KMS-11 (cell line): ENCODE results near the gene TECR.

Experiments used
- H2AFZ ChIP-seq: fragments of 200-600 bp; sonication (generic); 2 replicates; pipeline ENCODE4 v1.6.1; 2016; ENCODE audit warnings: antibody characterized with exemption, mixed run types, low read depth
- H3K27ac ChIP-seq: fragments of 200-600 bp; sonication (generic); 2 replicates; pipeline ENCODE4 v1.6.1; 2016; ENCODE audit warnings: mild to moderate bottlenecking, mixed run types
- H3K27me3 ChIP-seq: fragments of 200-600 bp; sonication (generic); 2 replicates; pipeline ENCODE4 v1.6.1; 2017; ENCODE audit warnings: mild to moderate bottlenecking, low read depth, mixed run types, moderate library complexity; ENCODE audit not compliant: insufficient read depth
- H3K36me3 ChIP-seq: fragments of 200-600 bp; sonication (generic); 2 replicates; pipeline ENCODE4 v1.6.1; 2017; ENCODE audit warnings: mild to moderate bottlenecking, mixed run types; ENCODE audit not compliant: insufficient read depth
- H3K4me1 ChIP-seq: fragments of 200-600 bp; sonication (generic); 2 replicates; pipeline ENCODE4 v1.6.1; 2016; ENCODE audit warnings: mild to moderate bottlenecking, low read depth, mixed run types; ENCODE audit not compliant: poor library complexity, severe bottlenecking
- H3K4me2 ChIP-seq: fragments of 200-600 bp; sonication (generic); 2 replicates; pipeline ENCODE4 v1.7.0; 2016; ENCODE audit warnings: mild to moderate bottlenecking, mixed run types
- H3K4me3 ChIP-seq: fragments of 200-600 bp; sonication (generic); IDR thresholded peaks from 2 replicates; pipeline ENCODE4 v1.6.1; 2017; ENCODE audit warnings: low read depth, low read length, mixed read lengths; ENCODE audit not compliant: insufficient read depth
- H3K79me2 ChIP-seq: fragments of 200-600 bp; sonication (generic); 2 replicates; pipeline ENCODE4 v1.6.1; 2016; ENCODE audit warnings: low read depth, mixed run types; ENCODE audit not compliant: insufficient read depth
- H3K9ac ChIP-seq: fragments of 200-600 bp; sonication (generic); 2 replicates; pipeline ENCODE4 v1.6.1; 2016; ENCODE audit warnings: mild to moderate bottlenecking, mixed run types
- H4K20me1 ChIP-seq: fragments of 200-600 bp; sonication (generic); 2 replicates; pipeline ENCODE4 v1.6.1; 2016; ENCODE audit warnings: mild to moderate bottlenecking, mixed run types; ENCODE audit not compliant: insufficient read depth
- TF ChIP-seq, protein P1 (sequence below): fragments of 200-600 bp; sonication (generic); conservative IDR thresholded peaks from 2 replicates; pipeline ENCODE4 v1.6.1; 2017; ENCODE audit warnings: low read depth, mild to moderate bottlenecking, antibody characterized with exemption, low read length, moderate library complexity, mixed read lengths

TECR gene

DNA sequence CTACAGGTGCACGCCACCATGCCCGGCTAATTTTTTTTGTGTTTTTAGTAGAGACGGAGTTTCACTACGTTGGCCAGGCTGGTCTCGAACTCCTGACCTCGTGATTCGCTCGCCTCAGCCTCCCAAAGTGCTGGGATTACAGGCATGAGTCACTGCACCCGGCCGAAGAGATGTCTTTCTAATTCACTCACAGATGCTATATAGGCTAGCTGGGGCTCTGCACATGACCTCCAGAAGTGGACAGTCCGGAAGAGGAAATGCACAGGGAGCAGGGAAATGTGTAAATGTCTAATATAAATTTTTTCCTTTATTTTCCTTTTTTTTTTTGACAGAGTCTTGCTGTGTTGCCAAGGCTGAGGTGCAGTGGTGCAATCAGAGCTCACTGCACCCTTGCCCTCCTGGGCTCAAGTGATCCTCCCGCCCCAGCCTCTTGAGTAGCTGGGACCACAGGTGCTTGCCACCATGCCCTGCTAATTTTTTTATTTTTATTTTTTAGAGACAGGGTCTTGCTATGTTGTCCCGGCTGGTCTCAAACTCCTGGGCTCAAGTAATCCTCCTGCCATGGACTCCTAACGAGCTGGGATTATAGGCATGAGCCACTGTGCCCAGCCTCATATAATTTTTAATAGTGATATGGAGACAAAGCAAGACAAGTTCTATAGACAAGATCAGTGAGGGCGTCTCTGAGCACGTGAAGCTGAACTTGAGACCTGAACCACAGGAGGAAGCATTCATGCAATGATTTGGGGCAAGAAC lies 41.8 kb upstream of the TECR start:
- Histone ChIP-seq H3K79me2 (no peaks in the 10 kb centered on the region), H4K20me1 (no peaks in the 10 kb centered on the region)

DNA sequence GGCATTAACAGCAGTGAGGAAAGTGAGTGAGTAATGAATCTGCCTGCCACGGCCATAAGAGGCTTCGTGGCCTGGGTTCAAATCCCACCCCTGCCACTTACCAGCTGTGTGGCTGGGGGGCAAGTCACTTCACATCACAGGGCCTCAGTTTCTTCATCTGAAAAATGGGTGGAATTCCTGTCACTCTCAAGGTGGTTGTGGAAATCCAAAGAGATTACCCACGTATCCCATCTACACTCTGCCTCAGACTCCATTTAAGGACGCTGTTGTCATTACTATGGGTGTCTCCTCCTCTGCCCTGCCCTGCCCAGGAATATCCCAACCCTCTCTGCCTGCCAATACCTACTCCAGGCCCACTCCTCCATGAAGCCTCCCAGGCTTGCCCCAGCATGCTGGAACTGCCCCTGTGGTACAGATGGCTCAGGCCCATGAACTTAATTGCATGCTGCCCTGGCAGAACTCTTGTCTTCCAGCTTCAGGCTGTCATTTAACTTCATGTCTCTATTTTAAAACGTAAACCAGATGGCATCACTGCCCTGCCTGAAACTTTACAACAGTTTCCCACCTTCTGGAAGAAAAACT lies 36.5 kb upstream of the TECR start:
- Histone ChIP-seq H3K4me3 (no peak overlapping the region), H3K36me3 (no peaks in the 10 kb centered on the region), H3K4me1 (peaks cover 6% of the 10 kb centered on the region), H3K4me2 (no peak overlapping the region), H3K27ac (no peak overlapping the region), H3K9ac (no peak overlapping the region), H3K79me2 (no peaks in the 10 kb centered on the region), H2AFZ (no peak overlapping the region), H4K20me1 (no peaks in the 10 kb centered on the region), H3K27me3 (no peaks in the 10 kb centered on the region)
- TF ChIP-seq, protein P1, sequence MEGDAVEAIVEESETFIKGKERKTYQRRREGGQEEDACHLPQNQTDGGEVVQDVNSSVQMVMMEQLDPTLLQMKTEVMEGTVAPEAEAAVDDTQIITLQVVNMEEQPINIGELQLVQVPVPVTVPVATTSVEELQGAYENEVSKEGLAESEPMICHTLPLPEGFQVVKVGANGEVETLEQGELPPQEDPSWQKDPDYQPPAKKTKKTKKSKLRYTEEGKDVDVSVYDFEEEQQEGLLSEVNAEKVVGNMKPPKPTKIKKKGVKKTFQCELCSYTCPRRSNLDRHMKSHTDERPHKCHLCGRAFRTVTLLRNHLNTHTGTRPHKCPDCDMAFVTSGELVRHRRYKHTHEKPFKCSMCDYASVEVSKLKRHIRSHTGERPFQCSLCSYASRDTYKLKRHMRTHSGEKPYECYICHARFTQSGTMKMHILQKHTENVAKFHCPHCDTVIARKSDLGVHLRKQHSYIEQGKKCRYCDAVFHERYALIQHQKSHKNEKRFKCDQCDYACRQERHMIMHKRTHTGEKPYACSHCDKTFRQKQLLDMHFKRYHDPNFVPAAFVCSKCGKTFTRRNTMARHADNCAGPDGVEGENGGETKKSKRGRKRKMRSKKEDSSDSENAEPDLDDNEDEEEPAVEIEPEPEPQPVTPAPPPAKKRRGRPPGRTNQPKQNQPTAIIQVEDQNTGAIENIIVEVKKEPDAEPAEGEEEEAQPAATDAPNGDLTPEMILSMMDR: no peak

More for the DNA sequence above, 41.8 kb upstream of the TECR start:
- Histone ChIP-seq H3K9ac (no peak overlapping the region), H3K4me1 (no peaks in the 10 kb centered on the region), H3K4me3 (no peak overlapping the region), H2AFZ (no peak overlapping the region), H3K27me3 (no peaks in the 10 kb centered on the region), H3K4me2 (no peak overlapping the region), H3K27ac (no peak overlapping the region), H3K36me3 (no peaks in the 10 kb centered on the region)
- TF ChIP-seq, protein P1: no peak

DNA sequence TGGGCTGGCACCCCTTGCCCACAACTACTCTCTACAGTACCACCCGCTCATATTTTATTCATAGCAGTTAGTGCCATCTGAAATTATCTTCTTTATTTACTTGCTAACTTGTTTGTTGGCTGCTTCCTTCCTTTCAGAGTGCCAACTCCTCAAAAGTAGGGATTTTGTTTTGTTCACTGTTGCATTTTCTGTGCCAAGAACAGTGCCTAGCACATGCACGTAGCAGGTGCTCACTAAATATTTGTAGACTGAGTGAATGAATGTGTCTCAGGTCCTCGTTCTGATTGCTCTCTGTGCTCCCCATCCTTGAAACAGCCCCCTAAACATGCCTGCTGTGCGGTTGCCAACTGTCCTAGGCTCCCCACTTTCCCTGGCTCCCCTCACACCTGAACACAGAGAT lies 35.0 kb upstream of the TECR start:
- H2AFZ ChIP-seq: no peak overlapping the region
- H3K4me3 ChIP-seq: no peak overlapping the region
- no peaks in the 10 kb centered on the region for H4K20me1 ChIP-seq
- no peak overlapping the region for H3K27ac ChIP-seq
- H3K27me3 ChIP-seq: no peaks in the 10 kb centered on the region
- no peaks in the 10 kb centered on the region for H3K79me2 ChIP-seq
- no peak overlapping the region for H3K9ac ChIP-seq
- H3K4me2 ChIP-seq: no peak overlapping the region
- H3K4me1 ChIP-seq: peaks cover 6% of the 10 kb centered on the region
- no peaks in the 10 kb centered on the region for H3K36me3 ChIP-seq
- TF ChIP-seq, protein P1: no peak

DNA sequence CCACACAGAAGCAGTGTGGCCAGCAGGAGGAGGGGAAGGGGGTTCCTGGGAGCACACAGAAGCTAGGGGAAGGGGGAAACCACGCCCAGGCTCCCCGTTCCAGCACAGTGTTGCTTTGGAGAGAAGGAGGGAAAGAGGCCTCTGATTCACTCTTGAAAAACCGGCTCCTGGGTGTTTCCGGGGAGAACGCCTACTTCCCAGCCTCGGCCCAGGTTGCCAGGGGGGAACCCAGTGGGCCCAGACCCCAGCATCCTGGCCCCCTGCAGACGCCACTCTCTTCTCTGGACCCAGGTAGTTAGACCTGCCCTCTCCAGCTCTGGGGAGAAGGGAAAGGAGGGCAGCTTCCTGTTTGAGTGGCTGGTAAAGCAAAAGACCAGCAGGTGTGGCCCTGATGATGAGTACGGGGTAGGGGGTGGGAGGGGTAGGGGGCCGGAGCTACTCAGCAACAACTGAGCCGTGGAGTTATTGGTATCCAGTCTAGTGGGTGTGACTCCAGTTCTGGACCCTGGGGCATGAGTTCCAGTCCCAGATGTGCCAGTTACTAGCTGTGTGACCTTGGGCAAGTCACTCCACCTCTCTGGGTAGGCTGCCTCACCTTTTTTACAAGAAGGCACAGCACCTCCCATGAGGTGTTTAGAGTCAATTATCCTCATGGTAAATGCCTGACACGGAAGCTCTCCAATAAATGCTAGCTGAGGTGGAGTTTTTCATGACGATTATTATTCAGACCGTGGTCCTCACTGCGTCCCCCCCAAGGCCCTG lies 34.3 kb upstream of the TECR start:
- no peaks in the 10 kb centered on the region for H3K79me2 ChIP-seq
- TF ChIP-seq, protein P1: no peak
- H2AFZ ChIP-seq: peak overlapping the region; percentile 85
- H3K4me1 ChIP-seq: peaks cover 6% of the 10 kb centered on the region
- H3K27me3 ChIP-seq: no peaks in the 10 kb centered on the region
- no peaks in the 10 kb centered on the region for H4K20me1 ChIP-seq
- H3K27ac ChIP-seq: no peak overlapping the region
- peak overlapping the region; percentile 66 for H3K4me2 ChIP-seq
- H3K9ac ChIP-seq: no peak overlapping the region; the same call in 1 of the 2 replicates
- H3K4me3 ChIP-seq: no peak overlapping the region
- H3K36me3 ChIP-seq: no peaks in the 10 kb centered on the region
